Superior temporal gyrus (tissue), 1 donor: ENCODE measurements around the gene ZFP62.

ENCODE experiments used
- DNase-seq: peaks from one replicate; pipeline ENCODE4 v3.0.0-alpha.2; 2016; ENCODE audit errors: extremely low spot score

Gene ZFP62

DNA sequence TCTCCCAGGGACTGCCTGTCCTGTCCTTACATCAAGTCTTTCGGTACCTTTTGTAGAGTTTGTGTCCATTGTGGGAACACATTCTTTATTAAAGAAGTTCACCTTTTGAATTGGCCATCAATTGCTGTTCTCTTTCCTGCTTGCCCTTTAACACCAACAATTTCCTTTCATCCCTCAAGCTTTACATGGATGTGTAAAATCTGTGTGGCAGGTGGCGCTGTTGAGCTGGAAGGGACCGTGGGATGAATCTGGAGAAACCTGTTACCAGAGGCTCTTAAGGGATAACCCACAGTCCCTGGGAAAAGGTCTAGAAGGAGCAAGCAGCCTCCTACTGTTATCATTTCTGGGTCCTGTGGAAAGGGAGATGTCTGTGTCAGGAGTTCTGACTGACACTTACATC lies 7.9 kb upstream of the ZFP62 start:
- DNase-seq = peak; percentile 90

DNA sequence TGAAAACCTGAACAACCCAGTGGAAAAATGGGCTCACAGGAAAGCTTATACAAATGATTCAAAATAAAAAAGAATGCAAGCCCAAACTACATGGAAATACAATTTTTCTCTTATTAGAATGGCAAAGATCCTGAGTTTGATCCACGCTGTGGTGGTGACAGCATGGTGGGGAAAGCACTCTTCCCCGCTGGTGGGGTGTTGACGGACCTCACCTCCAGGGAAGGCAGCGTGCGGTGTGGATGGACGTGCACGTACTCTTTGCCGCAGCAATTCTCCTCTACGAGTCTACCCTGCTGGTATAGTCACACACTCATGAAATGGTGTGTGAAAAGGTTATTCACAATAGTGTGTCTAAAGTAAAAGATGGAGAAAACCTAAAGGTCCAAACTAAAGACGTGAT lies 5.9 kb upstream of the ZFP62 start:
- no peak for DNase-seq

DNA sequence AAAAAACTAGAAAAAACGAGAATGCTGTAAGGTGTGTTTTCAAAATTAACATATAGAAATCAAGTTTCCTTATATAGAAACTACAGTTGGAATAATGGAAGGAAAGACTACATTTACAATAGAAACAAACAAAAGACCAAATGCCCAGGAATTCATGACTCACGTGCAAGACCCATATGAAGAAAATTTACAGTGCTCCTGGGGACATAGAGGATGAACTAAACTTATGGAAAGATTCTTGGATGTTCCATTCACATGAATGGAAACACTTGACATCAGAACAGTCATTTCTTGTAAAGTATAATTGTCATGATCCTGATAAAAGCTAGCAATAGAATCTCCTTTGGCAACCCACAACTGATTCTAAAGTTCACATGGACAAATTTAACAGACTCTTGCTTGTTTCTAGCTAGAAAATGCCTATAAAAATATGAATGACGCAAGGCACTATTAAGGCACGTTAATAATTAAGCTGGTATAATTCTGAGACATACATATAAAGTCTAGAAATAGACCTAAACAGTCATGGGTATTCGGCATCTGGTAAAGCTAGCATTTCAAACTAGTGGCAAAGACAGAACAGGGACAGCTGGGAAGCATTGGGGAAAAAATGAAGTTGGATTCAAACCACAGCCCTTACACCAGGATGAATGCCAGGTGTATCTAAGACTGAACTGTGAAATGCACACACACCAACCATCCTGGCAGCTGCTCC lies 5.1 kb upstream of the ZFP62 start:
- DNase-seq = no peak

DNA sequence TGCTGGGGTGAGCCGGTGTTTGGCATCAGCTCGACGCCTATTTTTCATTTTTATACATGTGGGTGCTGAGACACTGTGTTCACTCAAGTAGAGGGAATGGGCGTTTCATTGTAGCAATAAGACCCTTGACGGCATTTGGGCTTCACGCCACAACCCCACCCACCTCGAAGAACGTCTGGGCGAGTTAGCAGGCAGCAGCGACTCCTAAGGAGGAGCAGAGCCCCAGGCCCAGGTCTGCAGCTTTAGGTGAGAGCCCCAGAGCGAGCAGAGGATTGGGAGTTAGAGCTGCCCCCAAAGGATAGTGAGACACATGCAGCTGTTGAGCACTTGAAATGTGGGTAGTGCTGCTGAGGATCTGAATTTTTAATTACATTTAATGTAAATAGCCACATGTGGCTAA lies 1.6 kb upstream of the ZFP62 start:
- no peak for DNase-seq

DNA sequence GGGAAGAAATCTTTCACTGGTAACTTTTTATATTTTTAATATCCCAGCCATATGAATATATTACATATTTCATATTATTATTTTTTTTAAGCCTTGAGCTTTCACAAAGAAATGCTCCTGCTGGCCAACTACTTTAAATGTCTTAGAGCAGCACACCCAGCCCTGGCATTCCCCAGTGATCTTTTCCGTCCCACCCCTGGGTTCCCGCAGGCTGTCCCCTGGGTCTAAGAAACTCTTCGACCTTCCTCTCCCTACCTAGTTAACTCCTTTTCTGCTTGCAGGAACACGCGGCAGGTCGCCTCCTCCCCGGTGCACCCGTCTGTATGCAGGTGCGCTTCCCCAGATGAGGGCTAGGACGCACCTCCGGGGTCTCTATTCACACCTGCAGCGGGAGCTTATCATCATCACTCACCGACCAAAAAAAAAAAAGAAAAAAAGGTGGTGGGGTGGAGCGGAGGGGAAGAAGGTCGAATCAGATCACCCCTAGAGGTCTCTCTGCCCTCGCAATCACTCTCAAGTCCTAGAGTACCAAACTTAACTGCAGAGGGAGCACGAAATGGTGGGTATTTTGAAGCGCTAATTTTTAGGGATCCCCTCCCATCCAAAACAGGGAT lies 696 bp downstream of the ZFP62 start:
- no peak for DNase-seq

DNA sequence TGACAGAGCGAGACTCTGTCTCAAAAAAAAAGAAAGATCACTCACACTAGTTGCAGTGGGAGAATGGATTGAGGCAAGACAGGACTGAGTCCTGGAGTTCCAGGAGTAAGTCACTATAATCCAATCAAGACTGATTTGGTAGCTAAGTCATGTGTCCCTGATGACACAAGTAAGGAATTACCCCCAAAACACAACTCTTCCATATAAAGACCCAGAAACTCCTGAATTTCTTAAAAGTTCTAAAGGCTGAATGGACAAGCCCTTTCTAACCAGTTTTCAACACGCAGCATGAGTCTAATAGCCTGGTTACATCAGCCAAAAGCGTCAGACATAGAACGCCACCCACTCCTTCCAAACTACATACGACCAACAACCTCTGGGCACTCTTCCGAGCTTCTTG lies 2.5 kb downstream of the ZFP62 start:
- DNase-seq = no peak

DNA sequence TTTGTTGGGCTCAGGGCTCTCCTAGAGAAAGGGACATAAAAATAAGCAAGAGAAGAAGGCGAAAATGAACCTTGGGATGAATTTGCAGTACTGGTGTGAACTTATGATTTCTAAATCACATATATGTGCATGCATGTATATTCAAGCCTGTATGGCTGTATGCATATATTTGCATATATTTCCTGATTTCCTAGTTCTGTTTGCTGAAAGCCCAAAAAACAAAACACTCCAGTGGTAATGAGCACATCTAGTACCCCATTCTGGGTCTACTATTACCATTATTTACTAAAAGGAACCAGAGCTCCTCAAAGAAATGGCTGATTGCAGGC lies 7.3 kb downstream of the ZFP62 start:
- DNase-seq = no peak

DNA sequence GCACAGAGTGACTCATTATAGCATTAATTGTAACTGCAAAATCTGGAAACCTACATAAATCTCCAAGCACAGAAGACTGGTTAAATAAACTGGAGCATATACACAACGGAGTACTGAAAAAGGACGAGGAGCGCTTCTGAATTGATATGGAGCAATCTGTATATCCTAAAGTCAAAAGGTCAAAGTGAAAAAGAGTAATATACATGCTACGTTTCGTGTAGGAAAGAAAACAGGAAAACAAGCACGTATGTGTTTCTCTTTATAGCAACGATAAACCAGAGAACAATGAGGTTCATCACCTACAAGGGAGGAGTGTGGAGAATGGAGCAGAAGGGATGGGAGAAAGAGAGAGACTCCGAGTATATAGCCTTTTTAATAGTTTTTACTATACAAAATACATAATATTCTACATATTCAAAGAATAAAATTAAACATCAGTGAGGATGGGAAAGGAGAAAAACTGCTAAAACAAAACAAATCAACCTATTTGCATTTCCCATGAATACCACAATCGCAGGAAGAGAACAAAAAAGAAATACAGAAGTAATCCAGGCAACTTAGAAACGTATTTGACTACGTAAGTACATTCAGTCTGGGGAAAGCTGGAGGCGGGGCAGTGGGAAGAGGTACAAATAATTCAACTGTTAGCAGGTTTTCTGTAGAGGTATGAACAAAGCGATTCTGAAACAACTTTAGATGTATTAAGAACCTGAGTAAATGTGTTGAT lies 7.8 kb downstream of the ZFP62 start:
- DNase-seq = no peak

DNA sequence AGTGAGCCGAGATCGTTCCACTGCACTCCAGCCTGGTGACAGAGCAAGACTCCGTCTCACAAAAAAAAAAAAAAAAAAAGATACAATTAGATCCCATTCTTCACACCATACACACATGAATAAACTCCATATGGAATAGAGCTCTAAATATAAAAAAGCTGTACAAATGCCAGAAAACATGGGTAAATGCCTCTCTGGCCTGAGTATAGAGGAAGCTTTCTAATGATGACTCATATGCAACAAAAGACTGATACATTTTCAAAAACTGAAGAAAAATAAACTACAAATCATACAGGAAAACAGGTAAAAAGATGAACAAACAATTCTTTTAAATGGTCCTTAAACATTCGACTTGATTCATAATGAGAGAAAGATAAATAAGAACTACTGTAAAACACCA lies 8.6 kb downstream of the ZFP62 start:
- no peak for DNase-seq

DNA sequence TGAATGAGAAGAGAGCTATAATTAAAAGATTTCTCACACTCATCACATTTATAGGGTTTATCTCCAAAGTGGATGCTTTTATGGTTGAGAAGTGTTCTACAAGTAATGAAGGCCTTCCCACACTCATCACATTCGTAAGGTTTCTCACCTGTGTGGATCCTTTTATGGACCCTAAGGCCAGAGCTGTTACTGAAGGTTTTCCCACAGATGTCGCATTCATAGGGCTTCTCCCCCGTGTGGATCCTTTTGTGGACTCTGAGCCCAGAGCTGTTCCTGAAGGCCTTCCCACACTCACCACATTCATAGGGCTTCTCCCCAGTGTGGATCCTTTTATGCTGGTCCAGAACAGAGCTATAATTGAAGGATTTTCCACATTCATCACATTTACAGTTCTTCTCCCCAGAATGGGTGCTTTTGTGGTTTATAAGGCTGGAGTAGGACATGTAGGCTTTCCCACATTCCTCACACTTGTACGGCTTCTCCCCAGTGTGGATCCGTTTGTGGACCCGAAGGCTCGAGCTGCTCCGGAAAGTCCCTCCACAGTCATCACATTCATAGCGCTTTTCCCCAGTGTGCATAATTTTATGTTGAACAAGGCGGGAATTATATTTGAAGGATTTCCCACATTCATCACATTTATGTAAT lies 10.5 kb downstream of the ZFP62 start:
- no peak for DNase-seq

DNA sequence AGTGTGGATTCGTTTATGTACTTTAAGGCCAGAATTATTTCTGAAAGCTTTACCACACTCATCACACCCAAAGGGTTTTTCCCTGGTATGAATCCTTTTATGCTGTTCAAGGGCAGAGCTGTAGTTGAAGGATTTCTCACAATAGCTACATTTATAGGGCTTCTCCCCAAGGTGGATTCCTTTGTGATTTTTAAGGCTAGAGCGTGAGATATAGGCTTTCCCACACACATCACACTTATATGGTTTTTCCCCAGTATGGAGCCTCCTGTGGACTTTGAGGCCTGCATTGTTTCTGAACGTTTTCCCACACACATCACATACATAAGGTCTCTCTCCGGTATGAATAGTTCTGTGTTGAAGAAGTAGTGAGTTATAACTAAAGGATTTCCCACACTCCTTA lies 11.2 kb downstream of the ZFP62 start:
- no peak for DNase-seq

DNA sequence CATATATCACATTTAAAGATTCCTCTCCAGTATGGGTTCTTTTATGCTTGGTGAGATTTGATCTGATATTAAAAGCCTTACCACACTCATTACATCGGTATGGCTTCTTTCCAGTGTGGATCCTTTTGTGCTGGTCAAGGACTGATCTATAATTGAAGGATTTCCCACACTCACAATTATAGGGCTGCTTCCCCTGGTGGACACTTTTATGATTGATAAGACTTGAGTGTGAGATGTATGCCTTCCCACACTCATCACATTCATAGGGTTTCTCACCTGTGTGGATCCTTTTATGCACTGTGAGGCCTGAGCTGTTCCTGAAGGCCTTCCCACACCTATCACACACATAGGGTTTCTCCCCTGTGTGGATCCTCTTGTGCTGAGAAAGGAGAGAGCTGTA lies 12.2 kb downstream of the ZFP62 start:
- no peak for DNase-seq

DNA sequence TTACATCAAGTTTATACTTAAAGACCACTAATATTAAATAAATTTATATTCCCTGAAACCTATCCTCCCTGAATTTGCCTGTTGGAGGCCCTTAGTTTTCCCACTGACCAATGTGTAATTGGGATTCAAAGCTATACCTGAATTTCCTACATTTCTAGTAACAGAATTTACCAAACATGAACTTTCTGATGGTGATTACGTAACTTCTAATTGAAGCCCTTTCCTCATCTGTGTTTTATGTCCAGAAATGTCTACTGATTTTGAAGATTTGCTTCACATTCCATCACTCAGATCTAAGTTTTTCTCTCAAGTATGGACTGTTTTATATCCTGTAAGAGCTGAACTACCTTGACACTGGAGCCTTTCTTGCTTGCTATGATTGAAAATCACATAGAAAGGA lies 12.8 kb downstream of the ZFP62 start:
- no peak for DNase-seq

DNA sequence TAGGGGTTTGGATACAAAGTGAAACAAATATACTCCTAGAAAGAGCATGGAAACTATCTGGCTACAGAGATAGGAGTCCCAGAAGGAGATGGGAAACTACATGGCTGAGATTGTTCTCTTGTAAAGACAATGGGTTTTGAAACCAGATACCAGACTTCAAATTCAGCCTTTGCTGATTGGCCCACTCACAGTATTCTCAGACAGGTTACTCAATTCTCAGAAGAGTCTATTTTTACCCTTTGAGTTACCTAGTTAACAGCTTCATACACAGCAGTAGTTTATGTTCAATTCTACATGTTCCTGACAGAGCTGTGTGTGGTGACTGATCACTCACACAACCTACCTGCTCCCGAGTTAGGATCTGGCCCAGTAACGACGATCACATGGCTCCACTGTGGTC lies 14.1 kb downstream of the ZFP62 start:
- DNase-seq = no peak

DNA sequence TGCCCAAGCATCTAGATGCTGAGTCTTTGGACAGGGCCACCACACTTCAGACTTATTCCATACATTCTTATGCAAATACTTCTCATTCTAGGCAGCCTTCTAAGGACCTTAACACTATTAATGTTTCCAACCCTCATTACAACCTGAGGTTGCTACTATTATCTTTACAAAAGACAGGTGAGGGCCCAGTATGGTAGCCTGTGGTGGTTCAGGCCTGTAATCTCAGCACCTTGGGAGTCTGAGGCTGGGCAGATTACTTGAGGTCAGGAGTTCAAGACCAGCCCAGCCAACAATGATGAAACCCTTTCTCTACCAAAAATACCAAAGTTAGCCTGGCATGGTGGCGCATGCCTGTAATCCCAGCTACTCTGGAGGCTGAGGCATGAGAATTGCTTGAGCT lies 16.2 kb downstream of the ZFP62 start:
- DNase-seq = no peak

DNA sequence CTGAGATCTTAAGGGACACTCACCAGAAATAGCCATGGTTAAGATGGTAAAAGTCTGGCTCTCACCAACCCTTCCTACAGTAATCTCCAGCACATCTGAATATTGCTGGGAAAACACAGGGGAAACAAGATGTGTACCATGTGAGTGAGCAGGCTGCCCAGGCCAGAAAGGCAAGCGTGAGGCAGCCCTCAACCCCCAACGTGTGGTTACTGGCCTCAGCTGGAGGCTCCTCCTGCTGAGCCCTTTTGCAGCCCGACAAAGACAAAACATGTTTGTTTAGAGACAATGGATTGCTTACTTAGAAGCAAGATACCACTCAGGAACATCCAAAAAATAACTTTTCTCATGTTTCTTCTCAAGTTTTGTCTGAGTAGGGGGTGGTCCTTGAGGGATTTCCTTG lies 16.6 kb downstream of the ZFP62 start:
- DNase-seq = no peak

DNA sequence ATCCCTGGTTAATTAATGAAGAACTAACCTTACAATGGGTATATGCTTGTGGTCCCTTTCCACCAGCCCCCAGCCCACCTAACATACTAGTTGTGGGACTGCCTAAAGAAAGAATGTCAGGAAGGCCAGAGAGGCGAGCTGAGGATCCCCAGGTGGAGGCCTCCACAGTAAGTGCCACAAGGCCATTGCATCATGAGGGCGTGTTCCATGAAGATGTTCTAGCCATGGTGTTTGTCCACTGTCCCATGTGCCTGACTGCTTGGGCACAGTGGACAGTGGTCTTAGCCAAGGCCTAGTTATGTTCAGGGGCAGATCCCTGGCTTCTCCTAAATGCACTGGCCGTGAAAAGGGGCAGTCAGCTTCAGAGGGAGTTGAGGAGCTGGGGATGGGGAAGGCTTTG lies 21.1 kb downstream of the ZFP62 start:
- no peak for DNase-seq

DNA sequence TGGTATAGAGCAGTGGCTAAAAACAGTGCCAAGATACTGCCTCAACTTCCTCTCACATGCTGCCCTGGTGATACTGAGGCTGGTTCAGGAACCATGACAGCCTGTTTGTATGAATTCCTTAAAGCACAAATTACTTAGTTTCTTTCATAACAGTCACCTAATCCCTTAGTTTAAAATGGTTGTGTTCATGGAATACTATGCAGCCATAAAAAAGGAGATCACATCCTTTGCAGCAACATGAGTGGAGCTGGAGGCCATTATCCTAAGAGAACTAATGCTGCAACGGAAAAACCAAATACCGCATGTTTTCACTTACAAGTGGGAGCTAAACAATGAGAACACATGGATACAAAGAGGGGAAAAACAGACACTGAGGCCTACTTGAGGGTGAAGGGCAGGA lies 21.8 kb downstream of the ZFP62 start:
- DNase-seq = no peak

DNA sequence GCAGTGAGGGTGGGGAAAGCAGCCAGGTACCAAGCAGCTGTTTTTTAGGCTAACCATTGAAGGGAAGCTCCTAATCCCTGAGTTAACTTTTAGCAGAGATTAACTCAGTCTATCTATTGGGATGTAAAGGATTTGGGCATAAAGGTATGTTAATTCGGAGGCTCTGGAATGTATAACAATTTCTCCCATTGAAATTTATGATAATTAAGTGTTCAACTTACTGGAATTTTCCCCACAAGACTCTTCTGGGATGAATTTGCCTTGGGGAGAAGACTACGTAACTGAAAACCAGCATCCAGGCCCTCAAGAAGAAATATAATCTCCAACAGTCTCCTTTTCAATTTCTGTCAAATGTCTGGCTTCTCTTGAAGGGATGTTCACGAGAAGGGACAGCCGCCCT lies 23.6 kb downstream of the ZFP62 start:
- DNase-seq = no peak

DNA sequence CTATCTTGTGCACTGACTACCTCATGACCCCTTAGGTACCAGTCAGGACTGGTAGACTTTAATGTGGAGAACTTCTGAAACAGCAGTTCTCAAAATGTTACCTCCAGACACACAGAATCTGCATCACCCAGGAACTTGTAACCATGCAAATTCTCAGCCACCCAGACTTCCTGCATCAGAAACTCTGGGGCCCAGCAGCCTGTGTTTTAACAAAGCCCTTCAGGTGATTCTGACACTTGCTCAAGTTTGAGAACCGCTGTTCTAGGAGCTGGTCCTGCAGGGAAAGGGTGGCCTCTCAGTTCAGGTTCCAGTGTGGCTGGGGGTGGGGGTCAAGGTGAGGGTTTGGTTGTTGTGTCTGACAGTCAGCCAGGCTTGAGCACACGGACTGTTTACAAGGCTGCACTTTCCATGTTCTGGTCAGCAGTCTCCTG lies 28.4 kb downstream of the ZFP62 start:
- DNase-seq = no peak

DNA sequence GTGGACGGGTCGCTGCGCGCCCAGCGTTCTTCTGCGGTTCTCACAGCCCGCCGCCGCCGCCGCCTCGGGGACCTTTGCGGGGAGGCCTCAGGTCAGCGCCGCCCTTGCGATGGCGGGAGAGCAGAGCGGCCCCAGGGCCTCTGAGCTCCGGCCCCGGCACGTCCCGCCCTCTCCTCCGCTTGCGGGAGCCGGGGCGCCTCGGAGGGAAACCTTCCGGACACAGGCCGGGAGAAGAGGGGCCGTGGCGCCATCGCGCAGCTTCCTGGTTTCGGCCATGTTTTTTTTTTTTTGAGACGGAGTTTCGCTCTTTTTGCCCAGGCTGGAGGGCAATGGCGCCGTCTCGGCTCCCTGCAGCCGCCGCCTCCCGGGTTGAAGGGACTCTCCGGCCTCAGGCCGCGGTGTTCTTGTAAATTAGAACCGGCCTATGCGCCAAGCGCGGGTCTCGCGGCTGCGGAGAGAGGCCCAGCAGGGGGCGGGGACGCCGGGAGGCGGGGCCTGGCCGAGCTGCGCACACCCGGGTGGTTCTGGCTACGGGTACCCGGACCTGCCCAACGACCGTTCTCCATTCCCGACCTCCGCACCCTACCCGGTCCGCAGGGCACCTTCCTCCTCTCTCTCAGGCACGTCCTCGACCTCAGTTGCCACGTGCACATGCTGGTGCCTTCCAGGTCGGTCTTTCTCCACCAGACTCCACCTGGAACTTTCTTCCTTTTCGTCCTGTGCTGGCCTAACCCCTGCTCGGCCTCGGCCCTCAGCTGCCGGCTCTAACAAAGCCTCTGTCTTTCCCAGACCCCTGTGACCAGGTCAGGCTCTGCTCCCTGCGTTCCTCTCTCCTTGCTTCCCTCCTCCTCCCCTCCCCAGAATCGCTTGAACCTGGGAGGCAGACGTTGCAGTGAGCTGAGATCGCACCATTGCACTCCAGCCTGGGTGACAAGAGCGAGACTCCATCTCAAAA lies 29.7 kb downstream of the ZFP62 start:
- peak; percentile 80 for DNase-seq
